K562 (cell line): ENCODE results near the gene UPF2.

ENCODE experiments used
- CEBPB ChIP-seq: fragments of 450-650 bp; IDR thresholded peaks from 2 replicates; pipeline ENCODE4 v1.6.1; 2016; ENCODE audit warnings: missing genetic modification characterization, missing compliant biosample characterization
- CHD4 ChIP-seq: fragments of 200-600 bp; sonication (generic); IDR thresholded peaks from 3 replicates; pipeline ENCODE4 v1.6.1; 2012; ENCODE audit warnings: low read depth, mild to moderate bottlenecking, mixed read lengths, low read length, inconsistent platforms; ENCODE audit not compliant: insufficient read depth, insufficient replicate concordance, poor library complexity, severe bottlenecking
- CREBBP ChIP-seq: IDR thresholded peaks from one replicate; pipeline ENCODE4 v1.6.1; 2012; ENCODE audit warnings: low read depth, mild to moderate bottlenecking, control low read depth, inconsistent platforms, low read length
- GABPA ChIP-seq: fragments of 200-800 bp; sonication (Bioruptor generic); conservative IDR thresholded peaks from 2 replicates; pipeline ENCODE4 v1.6.1; 2016; ENCODE audit warnings: low read depth, missing genetic modification characterization, missing compliant biosample characterization
- MYC ChIP-seq, 2 experiments: fragments of 250-450 bp in 1 of 2; sonication (Bioruptor Pico) in 1 of 2; IDR thresholded peaks; 2 replicates each; pipeline versions ENCODE4 v1.5.1 to v1.6.1; 2012 to 2021; ENCODE audit warnings: low read depth in 2 of 2, borderline replicate concordance in 1 of 2, improper control_type of control experiment in 1 of 2, low read length in 1 of 2, mild to moderate bottlenecking in 1 of 2, moderate library complexity in 1 of 2
- NRF1 ChIP-seq, 2 experiments: fragments of 450-650 bp; IDR thresholded peaks in 1 of 2; conservative IDR thresholded peaks in 1 of 2; 2 replicates each; pipeline ENCODE4 v1.6.1; 2014; ENCODE audit warnings: mild to moderate bottlenecking in 2 of 2
- PHF20 ChIP-seq: fragments of 450-650 bp; IDR thresholded peaks from 2 replicates; pipeline ENCODE4 v1.6.1; 2018; ENCODE audit not compliant: partially characterized antibody
- POLR2A ChIP-seq: fragments of 450-650 bp; conservative IDR thresholded peaks from 2 replicates; pipeline ENCODE4 v1.6.1; 2016
- POLR2AphosphoS5 ChIP-seq: IDR thresholded peaks from 2 replicates; pipeline ENCODE4 v1.6.1; 2011; ENCODE audit warnings: mild to moderate bottlenecking, low read depth, low read length, moderate library complexity; ENCODE audit not compliant: control insufficient read depth, insufficient read depth
- TCF7L2 ChIP-seq: fragments of 150-350 bp; IDR thresholded peaks from 2 replicates; pipeline ENCODE4 v1.6.1; 2016; ENCODE audit warnings: low read depth, mild to moderate bottlenecking, low read length, moderate library complexity
- TEAD2 ChIP-seq: fragments of 450-650 bp; IDR thresholded peaks from 2 replicates; pipeline ENCODE4 v1.6.1; 2016; ENCODE audit warnings: missing genetic modification characterization, control low read depth, missing compliant biosample characterization
- ZNF384 ChIP-seq: IDR thresholded peaks from 2 replicates; pipeline ENCODE4 v1.6.1; 2012; ENCODE audit warnings: low read depth, low read length, improper control_type of control experiment

GRCh38 chr10:12061124-12061523 lies 18.5 kb upstream of the UPF2 start:
- TF ChIP-seq NRF1 (conservative IDR thresholded peaks at IDR 0.05 in 1 of 2, IDR thresholded peaks at IDR 0.05 in 1 of 2) (no peak), MYC (IDR thresholded peaks at IDR 0.05; ENCODE audit: low read depth, low read length) (no peak), MYC (CRISPR knock-in tag; IDR thresholded peaks at IDR 0.05; ENCODE audit: borderline replicate concordance, low read depth) (no peak), CEBPB (no peak), GABPA (tag) (no peak), POLR2AphosphoS5 (no peak), TCF7L2 (no peak), ZNF384 (no peak), POLR2A (no peak), PHF20 (no peak), TEAD2 (no peak), CHD4 (no peak), CREBBP (no peak)
